HepG2 (cell line): ENCODE data around the gene ASL.
"Not testable (repeated sequence)": the region's sequence is repeated elsewhere in the genome, so short reads cannot be mapped to it uniquely, and the experiment has no call there.

ENCODE experiments used
- CTCF ChIP-seq: sonication (generic); formaldehyde crosslinking; IDR thresholded peaks from 2 replicates; pipeline ENCODE4 v1.5.0; 2020; ENCODE audit warnings: mild to moderate bottlenecking, missing genetic modification reagents, moderate library complexity
- GTF2F1 ChIP-seq: fragments of 150-350 bp; IDR thresholded peaks from 2 replicates; pipeline ENCODE4 v1.6.1; 2014; ENCODE audit warnings: low read length
- HMG20A ChIP-seq: IDR thresholded peaks from 2 replicates; pipeline ENCODE4 v1.6.1; 2016; ENCODE audit warnings: borderline replicate concordance
- PATZ1 ChIP-seq: sonication (generic); formaldehyde crosslinking; IDR thresholded peaks from 2 replicates; pipeline ENCODE4 v1.4.0; 2020; ENCODE audit warnings: missing genetic modification reagents
- POLR2A ChIP-seq, 2 experiments: IDR thresholded peaks; 2 replicates each; pipeline ENCODE4 v1.6.1; 2011; ENCODE audit warnings: low read depth in 2 of 2, low read length in 2 of 2, mild to moderate bottlenecking in 1 of 2, moderate library complexity in 1 of 2; ENCODE audit not compliant: insufficient read depth in 1 of 2
- TCF12 ChIP-seq, 2 experiments: fragments of 450-650 bp in 1 of 2; sonication (generic) in 1 of 2; formaldehyde crosslinking in 1 of 2; IDR thresholded peaks; 2 replicates each; pipeline versions ENCODE4 v1.6.1 to v1.8.0; 2017 to 2022; ENCODE audit warnings: antibody characterized with exemption in 1 of 2, mild to moderate bottlenecking in 1 of 2, missing genetic modification reagents in 1 of 2, moderate library complexity in 1 of 2
- TCF7L2 ChIP-seq: IDR thresholded peaks from 2 replicates; pipeline ENCODE4 v1.6.1; 2011; ENCODE audit warnings: mild to moderate bottlenecking, low read depth, low read length, moderate library complexity
- USF2 ChIP-seq, 2 experiments: sonication (generic) in 1 of 2; formaldehyde crosslinking in 1 of 2; IDR thresholded peaks; 2 replicates each; pipeline versions ENCODE4 v1.5.1 to v1.6.1; 2011 to 2020; ENCODE audit warnings: borderline replicate concordance in 1 of 2, low read depth in 1 of 2, low read length in 1 of 2, mild to moderate bottlenecking in 1 of 2, missing genetic modification reagents in 1 of 2, moderate library complexity in 1 of 2
- ZNF274 ChIP-seq: sonication (generic); formaldehyde crosslinking; IDR thresholded peaks from 2 replicates; pipeline ENCODE4 v1.5.1; 2020; ENCODE audit warnings: mild to moderate bottlenecking, missing genetic modification reagents
- ZNF281 ChIP-seq: sonication (generic); formaldehyde crosslinking; IDR thresholded peaks from 2 replicates; pipeline ENCODE4 v1.4.0; 2020; ENCODE audit warnings: missing genetic modification reagents, borderline replicate concordance
- ZNF569 ChIP-seq: sonication (generic); formaldehyde crosslinking; IDR thresholded peaks from 2 replicates; pipeline ENCODE4 v1.5.0; 2020; ENCODE audit warnings: mild to moderate bottlenecking, missing genetic modification reagents, moderate library complexity, borderline replicate concordance
- ZNF713 ChIP-seq: sonication (generic); formaldehyde crosslinking; IDR thresholded peaks from 2 replicates; pipeline ENCODE4 v1.4.0; 2020; ENCODE audit warnings: mild to moderate bottlenecking, missing genetic modification reagents
- ZNF768 ChIP-seq: sonication (generic); formaldehyde crosslinking; IDR thresholded peaks from 2 replicates; pipeline ENCODE4 v1.4.0; 2020; ENCODE audit warnings: missing genetic modification reagents
- ZNF772 ChIP-seq: sonication (generic); formaldehyde crosslinking; IDR thresholded peaks from 2 replicates; pipeline ENCODE4 v1.5.0; 2020; ENCODE audit warnings: mild to moderate bottlenecking, missing genetic modification reagents

GRCh38 chr7:66127172-66127571, 51.6 kb downstream of the ASL start:
- TF ChIP-seq CTCF (CRISPR knock-in tag); PATZ1 (CRISPR knock-in tag); USF2 (IDR thresholded peaks at IDR 0.05; ENCODE audit: low read depth, low read length); USF2 (CRISPR knock-in tag; IDR thresholded peaks at IDR 0.05; ENCODE audit: borderline replicate concordance); ZNF713 (CRISPR knock-in tag); ZNF274 (CRISPR knock-in tag); GTF2F1; POLR2A (IDR thresholded peaks at IDR 0.05; ENCODE audit: insufficient read depth in 1 of 2, low read depth in 2 of 2, low read length in 2 of 2); ZNF768; TCF7L2; ZNF281 (CRISPR knock-in tag); HMG20A; TCF12 (IDR thresholded peaks at IDR 0.05); TCF12 (CRISPR knock-in tag; IDR thresholded peaks at IDR 0.05); ZNF772 (CRISPR knock-in tag); ZNF569 (CRISPR knock-in tag): not testable (repeated sequence)
